ENCODE results near the gene MIP.

The MIP gene

DNA sequence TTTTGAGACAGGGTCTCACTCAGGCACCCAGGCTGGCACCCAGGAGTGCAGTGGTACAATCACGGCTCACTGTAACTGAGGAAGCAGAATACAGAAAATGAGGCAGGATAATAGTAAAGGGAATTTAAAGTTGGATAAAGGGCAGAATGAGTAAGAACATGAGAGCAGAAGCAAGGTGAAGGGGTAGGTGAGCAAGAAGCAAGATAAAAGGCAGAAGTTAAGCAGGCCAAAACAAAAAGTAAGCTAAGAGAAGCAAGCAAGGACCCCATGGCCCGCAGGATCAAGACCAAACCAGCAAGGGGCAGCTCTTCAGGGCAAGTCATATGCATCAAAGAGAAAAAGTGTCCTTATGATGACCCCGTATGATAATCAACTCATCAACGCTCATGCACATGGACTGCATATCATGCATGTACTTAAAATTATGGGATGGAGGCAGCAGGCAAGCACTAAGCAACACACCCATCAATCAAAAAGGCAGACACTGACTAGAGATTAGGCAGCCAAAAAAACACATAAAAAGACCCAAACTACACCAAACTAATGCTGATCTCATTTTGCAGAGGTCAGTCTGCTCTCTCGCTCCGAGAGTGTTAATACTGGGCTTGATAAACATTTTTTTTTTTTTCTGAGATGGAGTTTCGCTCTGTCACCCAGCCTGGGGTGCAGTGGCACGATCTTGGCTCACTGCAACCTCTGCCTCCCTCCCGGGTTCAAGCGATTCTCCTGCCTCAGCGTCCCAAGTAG is 16.9 kb downstream of the MIP start:
- H3K4me3 ChIP-seq (ENCODE audit: low read depth, low read length) = no peak overlapping the region
- TF ChIP-seq, protein P1, sequence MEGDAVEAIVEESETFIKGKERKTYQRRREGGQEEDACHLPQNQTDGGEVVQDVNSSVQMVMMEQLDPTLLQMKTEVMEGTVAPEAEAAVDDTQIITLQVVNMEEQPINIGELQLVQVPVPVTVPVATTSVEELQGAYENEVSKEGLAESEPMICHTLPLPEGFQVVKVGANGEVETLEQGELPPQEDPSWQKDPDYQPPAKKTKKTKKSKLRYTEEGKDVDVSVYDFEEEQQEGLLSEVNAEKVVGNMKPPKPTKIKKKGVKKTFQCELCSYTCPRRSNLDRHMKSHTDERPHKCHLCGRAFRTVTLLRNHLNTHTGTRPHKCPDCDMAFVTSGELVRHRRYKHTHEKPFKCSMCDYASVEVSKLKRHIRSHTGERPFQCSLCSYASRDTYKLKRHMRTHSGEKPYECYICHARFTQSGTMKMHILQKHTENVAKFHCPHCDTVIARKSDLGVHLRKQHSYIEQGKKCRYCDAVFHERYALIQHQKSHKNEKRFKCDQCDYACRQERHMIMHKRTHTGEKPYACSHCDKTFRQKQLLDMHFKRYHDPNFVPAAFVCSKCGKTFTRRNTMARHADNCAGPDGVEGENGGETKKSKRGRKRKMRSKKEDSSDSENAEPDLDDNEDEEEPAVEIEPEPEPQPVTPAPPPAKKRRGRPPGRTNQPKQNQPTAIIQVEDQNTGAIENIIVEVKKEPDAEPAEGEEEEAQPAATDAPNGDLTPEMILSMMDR (IDR thresholded peaks at IDR 0.05; ENCODE audit: low read depth, low read length, missing control alignments) = no peak
- DNase-seq (ENCODE audit: low read depth) = no peak
- in situ Hi-C loops (cut with HindIII; ENCODE audit: low sequenced_read_pairs) = no loop called here

DNA sequence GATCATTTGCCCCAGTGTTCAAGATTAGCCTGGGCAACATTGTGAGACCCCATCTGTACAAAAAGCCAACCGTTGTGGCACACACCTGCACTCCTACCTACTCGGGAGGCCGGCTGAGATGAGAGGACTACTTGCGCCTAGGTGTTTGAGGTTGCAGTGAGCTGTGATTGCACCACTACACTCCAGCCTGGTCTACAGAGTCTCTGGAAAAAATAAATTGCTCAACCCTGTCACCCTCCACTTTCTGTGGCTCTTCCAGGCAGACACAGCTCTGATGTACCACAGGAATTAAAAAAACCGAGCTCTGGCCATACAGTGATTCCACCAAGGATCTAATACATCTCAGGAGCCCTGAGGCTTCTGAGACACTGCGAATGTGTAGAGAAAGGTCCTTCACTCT is 19.6 kb downstream of the MIP start:
- in situ Hi-C loops (cut with HindIII; ENCODE audit: low sequenced_read_pairs) = no loop called here
- DNase-seq (ENCODE audit: low read depth) = no peak
- TF ChIP-seq, protein P1 (IDR thresholded peaks at IDR 0.05; ENCODE audit: low read depth, low read length, missing control alignments) = no peak
- H3K4me3 ChIP-seq (ENCODE audit: low read depth, low read length) = no peak overlapping the region

- TF ChIP-seq, protein P1 (IDR thresholded peaks at IDR 0.05; ENCODE audit: low read depth, low read length, missing control alignments) = no peak
- in situ Hi-C loops (cut with HindIII; ENCODE audit: low sequenced_read_pairs) = no loop called here
- no peak for DNase-seq (ENCODE audit: low read depth)
- H3K4me3 ChIP-seq (ENCODE audit: low read depth, low read length) = no peak overlapping the region
These were observed 22.6 kb downstream of the MIP start for GRCh38 chr12:56431850-56432249.

- in situ Hi-C loops (cut with HindIII; ENCODE audit: low sequenced_read_pairs) = no loop called here
- no peak overlapping the region for H3K4me3 ChIP-seq (ENCODE audit: low read depth, low read length)
- no peak for DNase-seq (ENCODE audit: low read depth)
- TF ChIP-seq, protein P1 (IDR thresholded peaks at IDR 0.05; ENCODE audit: low read depth, low read length, missing control alignments) = no peak
These were observed 23.2 kb downstream of the MIP start for GRCh38 chr12:56431288-56431687.

DNA sequence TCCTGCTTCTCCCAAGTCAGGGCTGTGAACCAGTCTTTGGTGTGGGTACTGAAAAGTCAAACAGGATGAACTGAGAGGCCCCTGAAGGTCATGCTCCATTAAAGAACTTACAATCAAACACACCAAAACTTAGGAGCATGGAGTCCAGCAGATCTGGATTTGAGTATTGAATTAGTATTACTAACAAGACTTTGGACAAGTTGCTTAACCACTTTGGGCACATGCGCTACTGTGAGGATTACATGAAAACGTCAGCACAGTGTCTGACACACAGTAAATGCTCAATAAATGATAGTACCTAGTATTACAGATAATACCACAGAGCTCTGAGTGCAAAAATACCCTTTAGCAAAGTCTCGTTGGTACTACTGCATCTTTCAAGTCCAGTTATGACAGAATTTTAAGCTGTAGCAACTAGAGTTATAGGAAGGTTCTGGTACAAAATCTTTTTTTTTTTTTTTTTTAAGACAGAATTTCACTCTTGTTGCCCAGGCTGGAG is 28.5 kb downstream of the MIP start:
- TF ChIP-seq, protein P1 (IDR thresholded peaks at IDR 0.05; ENCODE audit: low read depth, low read length, missing control alignments) = no peak
- in situ Hi-C loops (cut with HindIII; ENCODE audit: low sequenced_read_pairs) = no loop called here

GRCh38 chr12:56425193-56425592 is 29.3 kb downstream of the MIP start:
- TF ChIP-seq, protein P1 (IDR thresholded peaks at IDR 0.05; ENCODE audit: low read depth, low read length, missing control alignments) = no peak
- in situ Hi-C loops (cut with HindIII; ENCODE audit: low sequenced_read_pairs) = no loop called here
- no peak overlapping the region for H3K4me3 ChIP-seq (ENCODE audit: low read depth, low read length)
- no peak for DNase-seq (ENCODE audit: low read depth)

More for the DNA sequence above, 28.5 kb downstream of the MIP start:
- no peak for DNase-seq (ENCODE audit: low read depth)
- H3K4me3 ChIP-seq (ENCODE audit: low read depth, low read length) = no peak overlapping the region

All from astrocyte of the cerebellum (primary cell).